Mesothelial cell of epicardium (in vitro differentiated cells): ENCODE data around the gene DENND4B. TPM values are rescaled to one million over a fixed set of nuclear protein-coding genes. Genes with fewer than 3 reads are reported as not detected.

Source experiments
- DNase-seq, 2 experiments: peaks; one replicate each; pipeline ENCODE4 v3.0.0; 2021; ENCODE audit warnings: low spot score in 2 of 2; ENCODE audit not compliant: unreplicated experiment in 2 of 2
- H3K27ac Mint-ChIP-seq: 2 replicates; pipeline ENCODE4 v1.8.0; 2021; ENCODE audit warnings: mixed read lengths
- H3K27me3 Mint-ChIP-seq: 2 replicates; pipeline ENCODE4 v1.8.0; 2021; ENCODE audit warnings: low read depth, mixed read lengths
- H3K36me3 Mint-ChIP-seq: 2 replicates; pipeline ENCODE4 v1.8.0; 2021; ENCODE audit warnings: mixed read lengths
- H3K4me1 Mint-ChIP-seq: 2 replicates; pipeline ENCODE4 v1.8.0; 2021; ENCODE audit warnings: mixed read lengths
- H3K4me3 Mint-ChIP-seq: 2 replicates; pipeline ENCODE4 v1.8.0; 2021; ENCODE audit warnings: mild to moderate bottlenecking, moderate library complexity, mixed read lengths
- H3K9me3 Mint-ChIP-seq: 2 replicates; pipeline ENCODE4 v1.8.0; 2021; ENCODE audit warnings: mixed read lengths
- CTCF ChIP-seq: fragments of 200-600 bp; sonication (generic); IDR thresholded peaks from one replicate; pipeline ENCODE4 v1.5.0; 2021; ENCODE audit warnings: antibody characterized with exemption; ENCODE audit not compliant: unreplicated experiment
- total RNA-seq: library from RNA; stranded (reverse); gene quantifications from 3 replicates; pipeline ENCODE4 v1.2.1, GENCODE V29; 2021

DENND4B gene
- total RNA-seq, 1 donor from 2014 or later, result 63.1 TPM

- H3K27me3 Mint-ChIP-seq, result no peaks in the 10 kb centered on the region
- no peaks in the 10 kb centered on the region for H3K9me3 Mint-ChIP-seq
- H3K4me1 Mint-ChIP-seq, result peaks cover 28% of the 10 kb centered on the region
- no peak for TF ChIP-seq CTCF
- H3K36me3 Mint-ChIP-seq, result peaks cover 17% of the 10 kb centered on the region
- H3K4me3 Mint-ChIP-seq, result peak overlapping the region; percentile 97
- DNase-seq, result no peak
- peak overlapping the region; percentile 97 for H3K27ac Mint-ChIP-seq
Measured at GRCh38 chr1:153978274-153978909, 31.9 kb upstream of the DENND4B start.

GRCh38 chr1:153977250-153978240 is 31.0 kb upstream of the DENND4B start, which contains the start of gene JTB:
JTB (minus strand) TSS chr1:153977674; CDS start chr1:153977252, 422 bp downstream.
- Mint-ChIP-seq H3K4me1 (peaks cover 28% of the 10 kb centered on the region), H3K4me3 (peak within 1 kb of the TSS; percentile 97), H3K9me3 (no peaks in the 10 kb centered on the region), H3K27ac (peak within 1 kb of the TSS; percentile 97), H3K27me3 (no peaks in the 10 kb centered on the region), H3K36me3 (peaks cover 13% of the 10 kb centered on the region)
- peak; percentile 63 to 82 for DNase-seq
- no peak for TF ChIP-seq CTCF

GRCh38 chr1:153976819-153977249 is 30.3 kb upstream of the DENND4B start:
- no peak for TF ChIP-seq CTCF
- peak in 1 of 2 experiments; percentile 42 for DNase-seq
- Mint-ChIP-seq H3K27me3 (no peaks in the 10 kb centered on the region), H3K4me3 (peak overlapping the region; percentile 97), H3K36me3 (peaks cover 10% of the 10 kb centered on the region), H3K9me3 (no peaks in the 10 kb centered on the region), H3K4me1 (peaks cover 28% of the 10 kb centered on the region), H3K27ac (peak overlapping the region; percentile 96)

- Mint-ChIP-seq H3K27me3 (no peaks in the 10 kb centered on the region), H3K4me3 (no peak overlapping the region), H3K36me3 (peaks cover 10% of the 10 kb centered on the region), H3K4me1 (peaks cover 30% of the 10 kb centered on the region), H3K27ac (no peak overlapping the region), H3K9me3 (no peaks in the 10 kb centered on the region)
- no peak for TF ChIP-seq CTCF
- DNase-seq, result no peak
Measured at GRCh38 chr1:153973525-153973924, 27.0 kb upstream of the DENND4B start.

- H3K4me1 Mint-ChIP-seq, result peaks cover 29% of the 10 kb centered on the region
- DNase-seq, result no peak
- no peak for TF ChIP-seq CTCF
- peaks cover 10% of the 10 kb centered on the region for H3K36me3 Mint-ChIP-seq
- H3K4me3 Mint-ChIP-seq, result no peak overlapping the region
- H3K27ac Mint-ChIP-seq, result no peak overlapping the region
- H3K9me3 Mint-ChIP-seq, result no peaks in the 10 kb centered on the region
- H3K27me3 Mint-ChIP-seq, result no peaks in the 10 kb centered on the region
Measured at GRCh38 chr1:153973071-153973470, 26.6 kb upstream of the DENND4B start.
